Endothelial cell of umbilical vein (primary cell): Measurements from ENCODE around the gene RABL6. TPM values are rescaled to one million over a fixed set of nuclear protein-coding genes. Genes with fewer than 3 reads are reported as not detected.
"Not testable (repeated sequence)": the region's sequence is repeated elsewhere in the genome, so short reads cannot be mapped to it uniquely, and the experiment has no call there.

ENCODE experiments used
- BruUV-seq: library from RNA; stranded (reverse); fragments of 400-500 nt; replicated peaks from 2 replicates; lab custom pipeline; 2021; lab: Mats Ljungman, UMichigan
- CTCF ChIA-PET: fragments of 300-600, 350-600 bp; sonication (Branson Sonifier 250); formaldehyde crosslinking; loops from one replicate; lab custom pipeline; 2021; ENCODE audit warnings: antibody characterized with exemption, inconsistent platforms; lab: Charles Lee
- POLR2A ChIA-PET: fragments of 300-600, 350-600 bp; sonication (Branson Sonifier 250); formaldehyde crosslinking; loops from one replicate; lab custom pipeline; 2021; ENCODE audit warnings: antibody characterized with exemption, inconsistent platforms; lab: Charles Lee
- DNase-seq: peaks from one replicate; pipeline ENCODE4 v3.0.0-alpha.2; 2011; ENCODE audit warnings: low read depth, low spot score
- FAIRE-seq: peaks from 2 replicates; lab custom pipeline; 2011; peaks lifted over from hg19 to GRCh38; lab: Jason Lieb, UNC
- H2AFZ ChIP-seq: 2 replicates; pipeline ENCODE4 v1.6.0; 2012; ENCODE audit warnings: low read depth, low read length, control low read depth, inconsistent platforms
- H3K27ac ChIP-seq: 2 replicates; pipeline ENCODE4 v1.5.1; 2011; ENCODE audit warnings: low read depth, mild to moderate bottlenecking, control low read depth, low read length, moderate library complexity; ENCODE audit not compliant: insufficient read depth
- H3K27me3 ChIP-seq, 2 experiments: 2 replicates each; pipeline versions ENCODE4 v1.6.0 to v1.6.1; 2011; ENCODE audit warnings: low read length in 2 of 2, mixed read lengths in 1 of 2; ENCODE audit not compliant: control insufficient read depth in 2 of 2, insufficient read depth in 2 of 2
- H3K36me3 ChIP-seq, 2 experiments: 2 replicates in 1 of 2; 3 replicates in 1 of 2; pipeline ENCODE4 v1.5.1; 2011; ENCODE audit warnings: low read length in 2 of 2, mild to moderate bottlenecking in 1 of 2, moderate library complexity in 1 of 2; ENCODE audit not compliant: control insufficient read depth in 2 of 2, insufficient read depth in 2 of 2; ENCODE audit errors: extremely low read depth in 1 of 2
- H3K4me1 ChIP-seq: 3 replicates; pipeline ENCODE4 v1.5.1; 2011; ENCODE audit warnings: mild to moderate bottlenecking, low read length; ENCODE audit not compliant: control insufficient read depth, insufficient read depth; ENCODE audit errors: extremely low read depth
- H3K4me2 ChIP-seq: 2 replicates; pipeline ENCODE4 v1.6.1; 2011; ENCODE audit warnings: low read length, control low read depth, mixed read lengths; ENCODE audit not compliant: insufficient read depth
- H3K4me3 ChIP-seq, 3 experiments: fragments of 200-600 bp in 1 of 3; sonication (generic), shearing (Covaris generic) in 1 of 3; replicated peaks in 1 of 3; 2 replicates each; pipeline ENCODE4 v1.5.1; 2011 to 2016; ENCODE audit warnings: control low read depth in 3 of 3, low read length in 3 of 3, mild to moderate bottlenecking in 2 of 3, inconsistent platforms in 1 of 3, low read depth in 1 of 3, moderate library complexity in 1 of 3; ENCODE audit not compliant: insufficient read depth in 1 of 3
- H3K79me2 ChIP-seq: 2 replicates; pipeline ENCODE4 v1.6.0; 2012; ENCODE audit warnings: low read length, inconsistent platforms; ENCODE audit not compliant: control insufficient read depth, insufficient read depth
- H3K9ac ChIP-seq: replicated peaks from 2 replicates; pipeline ENCODE3; 2011; ENCODE audit warnings: low read length, control low read depth; ENCODE audit not compliant: insufficient read depth; ENCODE audit errors: extremely low read depth
- H3K9me1 ChIP-seq: replicated peaks from 3 replicates; pipeline ENCODE4 v1.6.0; 2011; ENCODE audit warnings: mild to moderate bottlenecking, low read length; ENCODE audit not compliant: control insufficient read depth, insufficient read depth; ENCODE audit errors: extremely low read depth
- H3K9me3 ChIP-seq: replicated peaks from 2 replicates; pipeline ENCODE4 v1.5.1; 2012; ENCODE audit warnings: low read length, inconsistent platforms; ENCODE audit not compliant: control insufficient read depth, insufficient read depth
- H4K20me1 ChIP-seq: replicated peaks from 2 replicates; pipeline ENCODE3; 2011; ENCODE audit warnings: mild to moderate bottlenecking, low read length; ENCODE audit not compliant: control insufficient read depth, insufficient read depth; ENCODE audit errors: extremely low read depth
- GATA2 ChIP-seq: IDR thresholded peaks from 2 replicates; pipeline ENCODE4 v1.7.0; 2011; ENCODE audit warnings: low read depth, mild to moderate bottlenecking, moderate library complexity, mixed read lengths, low read length; ENCODE audit not compliant: insufficient read length, insufficient read depth
- dilution Hi-C: fragments of 300-500 bp; cut with MboI; formaldehyde crosslinking; loops from one replicate; pipeline ENCODE4 v1.15.0; 2019; ENCODE audit warnings: low sequenced_read_pairs; ENCODE audit not compliant: extremely low pct_ligation_motif_present
- intact Hi-C: fragments of 100-400 bp; cut with micrococcal nuclease; formaldehyde crosslinking; loops from one replicate; pipeline ENCODE4 v1.10.0; 2022
- polyA plus RNA-seq, 4 experiments: library from polyadenylated mRNA; depleted of rRNA in 3 of 4; stranded (reverse) in 3 of 4; unstranded in 1 of 4; fragments of >200 nt; gene quantifications; 2 replicates each; pipeline versions ENCODE4 v1.2.1 to v1.2.3, GENCODE V29; 2011 to 2012; ENCODE audit warnings: missing spikeins in 1 of 4
- total RNA-seq: library from RNA; stranded (reverse); gene quantifications from 2 replicates; pipeline ENCODE4 v1.2.3, GENCODE V29; 2021
- TF ChIP-seq, protein P1 (sequence below), 2 donors: IDR thresholded peaks; 1 replicate in 1 of 2; 2 replicates in 1 of 2; pipeline ENCODE4 v1.5.1; 2011; ENCODE audit warnings: low read length in 2 of 2, mild to moderate bottlenecking in 2 of 2, moderate library complexity in 2 of 2, control low read depth in 1 of 2, inconsistent platforms in 1 of 2, low read depth in 1 of 2; ENCODE audit not compliant: insufficient read depth in 1 of 2; ENCODE audit errors: extremely low read depth in 1 of 2
- TF ChIP-seq, protein P2 (sequence below): IDR thresholded peaks from 2 replicates; pipeline ENCODE4 v1.6.1; 2011; ENCODE audit not compliant: insufficient read depth, insufficient read length

Gene RABL6
- total and polyA plus RNA-seq, 2 donors (not counting 3 experiments of a cell fraction or from before 2014, with no cell fraction given) = 60.8 to 112 TPM

DNA sequence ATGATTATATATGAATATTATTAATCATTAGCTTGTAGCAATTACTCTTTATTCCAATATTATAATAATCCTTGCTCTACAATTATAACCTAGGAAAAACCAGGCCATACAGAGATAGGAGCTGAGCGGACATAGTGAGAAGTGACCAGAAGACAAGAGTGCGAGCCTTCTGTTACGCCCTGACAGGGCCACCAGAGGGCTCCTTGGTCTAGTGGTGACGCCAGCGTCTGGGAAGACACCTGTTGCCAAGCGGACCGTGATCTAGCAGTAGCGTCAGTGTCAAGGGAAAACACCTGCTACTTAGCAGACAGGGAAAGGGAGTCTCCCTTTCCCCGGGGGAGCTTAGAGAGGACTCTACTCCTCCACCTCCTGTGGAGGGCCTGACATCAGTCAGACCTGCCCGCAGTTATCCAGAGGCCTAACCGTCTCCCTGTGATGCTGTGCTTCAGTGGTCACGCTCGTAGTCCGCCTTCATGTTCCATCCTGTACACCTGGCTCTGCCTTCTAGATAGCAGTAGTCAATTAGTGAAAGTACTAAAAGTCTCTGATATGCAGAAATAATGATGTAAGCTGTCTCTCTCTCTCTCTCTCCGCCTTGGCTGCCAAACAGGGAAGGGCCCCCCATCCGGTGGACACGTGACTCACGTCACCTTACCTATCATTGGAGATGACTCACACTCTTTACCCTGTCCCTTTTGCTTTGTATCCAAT, 41.2 kb upstream of the RABL6 start:
- dilution Hi-C loops, BruUV-seq, H4K20me1 ChIP-seq, H3K9me3 ChIP-seq, H3K9me1 ChIP-seq, H3K4me2 ChIP-seq, intact Hi-C loops, H3K9ac ChIP-seq, POLR2A ChIA-PET, H3K36me3 ChIP-seq, H3K4me3 ChIP-seq, H3K79me2 ChIP-seq, H2AFZ ChIP-seq, H3K27me3 ChIP-seq, H3K4me1 ChIP-seq, DNase-seq, H3K27ac ChIP-seq: not testable (repeated sequence)
- CTCF ChIA-PET = interaction anchor here (0.8 to 1.8 kb wide), 6 partner anchors 8 to 269 kb away, joined by 3 to 7 read pairs (median 4); no protein-coding TSS in a partner anchor
- TF ChIP-seq, protein P1, sequence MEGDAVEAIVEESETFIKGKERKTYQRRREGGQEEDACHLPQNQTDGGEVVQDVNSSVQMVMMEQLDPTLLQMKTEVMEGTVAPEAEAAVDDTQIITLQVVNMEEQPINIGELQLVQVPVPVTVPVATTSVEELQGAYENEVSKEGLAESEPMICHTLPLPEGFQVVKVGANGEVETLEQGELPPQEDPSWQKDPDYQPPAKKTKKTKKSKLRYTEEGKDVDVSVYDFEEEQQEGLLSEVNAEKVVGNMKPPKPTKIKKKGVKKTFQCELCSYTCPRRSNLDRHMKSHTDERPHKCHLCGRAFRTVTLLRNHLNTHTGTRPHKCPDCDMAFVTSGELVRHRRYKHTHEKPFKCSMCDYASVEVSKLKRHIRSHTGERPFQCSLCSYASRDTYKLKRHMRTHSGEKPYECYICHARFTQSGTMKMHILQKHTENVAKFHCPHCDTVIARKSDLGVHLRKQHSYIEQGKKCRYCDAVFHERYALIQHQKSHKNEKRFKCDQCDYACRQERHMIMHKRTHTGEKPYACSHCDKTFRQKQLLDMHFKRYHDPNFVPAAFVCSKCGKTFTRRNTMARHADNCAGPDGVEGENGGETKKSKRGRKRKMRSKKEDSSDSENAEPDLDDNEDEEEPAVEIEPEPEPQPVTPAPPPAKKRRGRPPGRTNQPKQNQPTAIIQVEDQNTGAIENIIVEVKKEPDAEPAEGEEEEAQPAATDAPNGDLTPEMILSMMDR (IDR thresholded peaks at IDR 0.05; ENCODE audit: extremely low read depth in 1 of 2, insufficient read depth in 1 of 2, low read depth in 1 of 2, low read length in 2 of 2) = peak in 1 of 2 donors; percentile 15
- peak; percentile 72 for FAIRE-seq

DNA sequence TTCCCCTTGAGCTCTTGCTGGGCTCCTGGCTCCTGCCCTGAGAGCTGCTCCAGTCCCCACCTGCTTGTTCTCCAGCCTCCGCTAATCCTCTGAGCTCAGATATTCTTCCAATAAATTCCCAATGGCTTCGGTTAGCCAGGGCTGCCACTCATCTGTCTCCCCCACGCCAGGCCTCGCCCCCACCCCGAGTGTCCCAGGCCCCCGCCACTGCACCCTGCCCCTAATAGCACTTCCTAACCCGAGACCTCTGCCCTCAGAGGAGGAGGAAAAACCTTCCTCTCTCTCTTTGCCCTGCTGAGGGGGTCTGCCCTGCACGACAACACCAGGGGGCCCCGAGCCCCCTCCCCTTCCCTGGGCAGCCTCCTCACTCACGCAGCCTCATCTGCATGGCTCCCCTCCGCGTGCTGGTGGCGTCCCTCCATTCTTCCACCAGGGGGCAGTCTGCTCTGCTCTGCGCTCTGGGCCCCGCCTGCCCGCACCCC, 38.0 kb upstream of the RABL6 start:
- intact Hi-C loops (no loop called here), dilution Hi-C loops (no loop called here)
- no peaks in the 10 kb centered on the region for H3K79me2 ChIP-seq
- no peak overlapping the region for H3K4me2 ChIP-seq
- no peak for TF ChIP-seq GATA2
- TF ChIP-seq, protein P1 (IDR thresholded peaks at IDR 0.05; ENCODE audit: extremely low read depth in 1 of 2, insufficient read depth in 1 of 2, low read depth in 1 of 2, low read length in 2 of 2) = peak; percentile 28 to 78
- TF ChIP-seq, protein P2, sequence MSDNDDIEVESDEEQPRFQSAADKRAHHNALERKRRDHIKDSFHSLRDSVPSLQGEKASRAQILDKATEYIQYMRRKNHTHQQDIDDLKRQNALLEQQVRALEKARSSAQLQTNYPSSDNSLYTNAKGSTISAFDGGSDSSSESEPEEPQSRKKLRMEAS = no peak
- no peak overlapping the region for H3K27ac ChIP-seq
- peaks cover 3% of the 10 kb centered on the region for H3K9me3 ChIP-seq
- H3K4me3 ChIP-seq = no peak overlapping the region
- no TSS peak for BruUV-seq
- no peak overlapping the region for H3K9ac ChIP-seq
- ChIA-PET POLR2A (no interaction called here), CTCF (interaction anchor here (0.9 to 1.9 kb wide), 3 partner anchors 8 to 40 kb away, joined by 3 to 12 read pairs (median 3); no protein-coding TSS in a partner anchor)
- DNase-seq (no peak), FAIRE-seq (no peak)
- H3K9me1 ChIP-seq = no peaks in the 10 kb centered on the region
- H3K27me3 ChIP-seq = no peaks in the 10 kb centered on the region
- H2AFZ ChIP-seq = no peak overlapping the region
- H4K20me1 ChIP-seq = no peaks in the 10 kb centered on the region
- H3K36me3 ChIP-seq = no peaks in the 10 kb centered on the region
- H3K4me1 ChIP-seq = no peaks in the 10 kb centered on the region
